ENCODE data around the gene RNASEH2B.

The RNASEH2B gene

GRCh38 chr13:50873991-50874390 is 35.6 kb upstream of the RNASEH2B start:
- no peak for TF ChIP-seq SUZ12 (IDR thresholded peaks at IDR 0.05; ENCODE audit: extremely low read depth, insufficient read depth, insufficient read length)
- TF ChIP-seq ZNF274 (IDR thresholded peaks at IDR 0.05; ENCODE audit: low read depth, low read length): no peak
- TF ChIP-seq YY1 (IDR thresholded peaks at IDR 0.05; ENCODE audit: insufficient read depth, insufficient read length): no peak
- Histone ChIP-seq H3K4me1 (ENCODE audit: insufficient read depth, insufficient read length) (no peaks in the 10 kb centered on the region), H3K4me3 (ENCODE audit: insufficient read length, low read depth) (no peak overlapping the region), H3K9ac (ENCODE audit: insufficient read length, low read depth) (no peak overlapping the region), H3K27me3 (ENCODE audit: insufficient read depth, insufficient read length) (no peaks in the 10 kb centered on the region), H3K36me3 (ENCODE audit: insufficient read depth, insufficient read length, low read length) (no peaks in the 10 kb centered on the region), H3K9me3 (ENCODE audit: insufficient read depth, low read length) (no peaks in the 10 kb centered on the region)
- no peak for DNase-seq (ENCODE audit: low read depth, low spot score)

GRCh38 chr13:50882816-50883435 is 26.7 kb upstream of the RNASEH2B start:
- H3K9me3 ChIP-seq (ENCODE audit: insufficient read depth, low read length): no peaks in the 10 kb centered on the region
- TF ChIP-seq ZNF274 (IDR thresholded peaks at IDR 0.05; ENCODE audit: low read depth, low read length) (no peak), SUZ12 (IDR thresholded peaks at IDR 0.05; ENCODE audit: extremely low read depth, insufficient read depth, insufficient read length) (no peak), YY1 (IDR thresholded peaks at IDR 0.05; ENCODE audit: insufficient read depth, insufficient read length) (no peak)
- DNase-seq (ENCODE audit: low read depth, low spot score): no peak
- no peak overlapping the region for H3K4me3 ChIP-seq (ENCODE audit: insufficient read length, low read depth)
- H3K4me1 ChIP-seq (ENCODE audit: insufficient read depth, insufficient read length): no peaks in the 10 kb centered on the region
- H3K9ac ChIP-seq (ENCODE audit: insufficient read length, low read depth): no peak overlapping the region
- H3K27me3 ChIP-seq (ENCODE audit: insufficient read depth, insufficient read length): no peaks in the 10 kb centered on the region
- no peaks in the 10 kb centered on the region for H3K36me3 ChIP-seq (ENCODE audit: insufficient read depth, insufficient read length, low read length)

GRCh38 chr13:50883728-50884127 is 25.9 kb upstream of the RNASEH2B start:
- H3K4me3 ChIP-seq (ENCODE audit: insufficient read length, low read depth): no peak overlapping the region
- no peaks in the 10 kb centered on the region for H3K9me3 ChIP-seq (ENCODE audit: insufficient read depth, low read length)
- no peak for DNase-seq (ENCODE audit: low read depth, low spot score)
- H3K36me3 ChIP-seq (ENCODE audit: insufficient read depth, insufficient read length, low read length): no peaks in the 10 kb centered on the region
- TF ChIP-seq YY1 (IDR thresholded peaks at IDR 0.05; ENCODE audit: insufficient read depth, insufficient read length) (no peak), SUZ12 (IDR thresholded peaks at IDR 0.05; ENCODE audit: extremely low read depth, insufficient read depth, insufficient read length) (no peak), ZNF274 (IDR thresholded peaks at IDR 0.05; ENCODE audit: low read depth, low read length) (no peak)
- no peaks in the 10 kb centered on the region for H3K27me3 ChIP-seq (ENCODE audit: insufficient read depth, insufficient read length)
- no peaks in the 10 kb centered on the region for H3K4me1 ChIP-seq (ENCODE audit: insufficient read depth, insufficient read length)
- H3K9ac ChIP-seq (ENCODE audit: insufficient read length, low read depth): no peak overlapping the region

- TF ChIP-seq SUZ12 (IDR thresholded peaks at IDR 0.05; ENCODE audit: extremely low read depth, insufficient read depth, insufficient read length) (no peak), YY1 (IDR thresholded peaks at IDR 0.05; ENCODE audit: insufficient read depth, insufficient read length) (no peak), ZNF274 (IDR thresholded peaks at IDR 0.05; ENCODE audit: low read depth, low read length) (no peak)
- H3K27me3 ChIP-seq (ENCODE audit: insufficient read depth, insufficient read length): no peaks in the 10 kb centered on the region
- H3K9ac ChIP-seq (ENCODE audit: insufficient read length, low read depth): no peak overlapping the region
These were observed 25.3 kb upstream of the RNASEH2B start for GRCh38 chr13:50884265-50884664.

DNA sequence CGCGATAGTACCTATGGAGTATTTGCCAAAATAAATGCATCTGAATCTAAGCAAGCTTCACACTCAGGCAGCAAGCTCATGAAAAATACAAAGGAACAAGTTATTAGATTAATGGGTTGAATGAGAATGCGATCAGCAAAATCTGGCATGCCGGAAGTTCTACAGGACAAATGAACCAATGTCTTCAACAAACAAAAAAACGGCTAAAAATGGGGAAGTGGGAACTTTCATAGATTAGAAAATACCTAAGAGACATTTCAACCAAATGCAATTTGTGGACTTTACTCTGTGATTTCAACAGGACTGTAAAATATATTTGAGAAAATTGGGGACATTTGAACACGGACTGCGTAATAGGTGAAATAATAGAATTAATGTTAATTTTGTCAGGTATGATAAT is 22.4 kb upstream of the RNASEH2B start:
- Histone ChIP-seq H3K9ac (ENCODE audit: insufficient read length, low read depth) (no peak overlapping the region), H3K9me3 (ENCODE audit: insufficient read depth, low read length) (no peaks in the 10 kb centered on the region), H3K4me3 (ENCODE audit: insufficient read length, low read depth) (no peak overlapping the region), H3K4me1 (ENCODE audit: insufficient read depth, insufficient read length) (no peaks in the 10 kb centered on the region), H3K36me3 (ENCODE audit: insufficient read depth, insufficient read length, low read length) (no peaks in the 10 kb centered on the region), H3K27me3 (ENCODE audit: insufficient read depth, insufficient read length) (no peaks in the 10 kb centered on the region)
- TF ChIP-seq YY1 (IDR thresholded peaks at IDR 0.05; ENCODE audit: insufficient read depth, insufficient read length) (no peak), SUZ12 (IDR thresholded peaks at IDR 0.05; ENCODE audit: extremely low read depth, insufficient read depth, insufficient read length) (no peak), ZNF274 (IDR thresholded peaks at IDR 0.05; ENCODE audit: low read depth, low read length) (no peak)
- DNase-seq (ENCODE audit: low read depth, low spot score): no peak

More at GRCh38 chr13:50884265-50884664, 25.3 kb upstream of the RNASEH2B start:
- no peaks in the 10 kb centered on the region for H3K4me1 ChIP-seq (ENCODE audit: insufficient read depth, insufficient read length)
- no peaks in the 10 kb centered on the region for H3K9me3 ChIP-seq (ENCODE audit: insufficient read depth, low read length)
- H3K36me3 ChIP-seq (ENCODE audit: insufficient read depth, insufficient read length, low read length): no peaks in the 10 kb centered on the region
- DNase-seq (ENCODE audit: low read depth, low spot score): no peak
- H3K4me3 ChIP-seq (ENCODE audit: insufficient read length, low read depth): no peak overlapping the region

- no peak for TF ChIP-seq SUZ12 (IDR thresholded peaks at IDR 0.05; ENCODE audit: extremely low read depth, insufficient read depth, insufficient read length)
- no peak for TF ChIP-seq YY1 (IDR thresholded peaks at IDR 0.05; ENCODE audit: insufficient read depth, insufficient read length)
- TF ChIP-seq ZNF274 (IDR thresholded peaks at IDR 0.05; ENCODE audit: low read depth, low read length): no peak
- Histone ChIP-seq H3K4me1 (ENCODE audit: insufficient read depth, insufficient read length) (no peaks in the 10 kb centered on the region), H3K4me3 (ENCODE audit: insufficient read length, low read depth) (no peak overlapping the region), H3K27me3 (ENCODE audit: insufficient read depth, insufficient read length) (no peaks in the 10 kb centered on the region), H3K36me3 (ENCODE audit: insufficient read depth, insufficient read length, low read length) (no peaks in the 10 kb centered on the region), H3K9me3 (ENCODE audit: insufficient read depth, low read length) (no peaks in the 10 kb centered on the region), H3K9ac (ENCODE audit: insufficient read length, low read depth) (no peak overlapping the region)
- no peak for DNase-seq (ENCODE audit: low read depth, low spot score)
These were observed 21.2 kb upstream of the RNASEH2B start for GRCh38 chr13:50888362-50888761.

GRCh38 chr13:50889317-50889716 is 20.3 kb upstream of the RNASEH2B start:
- Histone ChIP-seq H3K9ac (ENCODE audit: insufficient read length, low read depth) (no peak overlapping the region), H3K36me3 (ENCODE audit: insufficient read depth, insufficient read length, low read length) (no peaks in the 10 kb centered on the region), H3K4me3 (ENCODE audit: insufficient read length, low read depth) (no peak overlapping the region), H3K9me3 (ENCODE audit: insufficient read depth, low read length) (no peaks in the 10 kb centered on the region), H3K27me3 (ENCODE audit: insufficient read depth, insufficient read length) (no peaks in the 10 kb centered on the region), H3K4me1 (ENCODE audit: insufficient read depth, insufficient read length) (no peaks in the 10 kb centered on the region)
- DNase-seq (ENCODE audit: low read depth, low spot score): no peak
- TF ChIP-seq ZNF274 (IDR thresholded peaks at IDR 0.05; ENCODE audit: low read depth, low read length): no peak
- no peak for TF ChIP-seq YY1 (IDR thresholded peaks at IDR 0.05; ENCODE audit: insufficient read depth, insufficient read length)
- no peak for TF ChIP-seq SUZ12 (IDR thresholded peaks at IDR 0.05; ENCODE audit: extremely low read depth, insufficient read depth, insufficient read length)
